Mucosa of descending colon (tissue), 3 donors: ENCODE data around the gene FANCC. TPM values are rescaled to one million over a fixed set of nuclear protein-coding genes. Genes with fewer than 3 reads are reported as not detected.

ENCODE experiments used
- ATAC-seq: fragments of 200-7000 bp; cut with Tn5 transposase; one replicate; pipeline ENCODE4 v1.9.1; 2020; ENCODE audit warnings: mild to moderate bottlenecking, moderate library complexity
- DNase-seq, 3 donors: peaks; one replicate each; pipeline ENCODE4 v3.0.0-alpha.2; 2020
- H3K36me3 ChIP-seq: fragments of 200-600 bp; one replicate; pipeline ENCODE4 v1.8.0; 2021; ENCODE audit warnings: low read depth, mild to moderate bottlenecking
- H3K4me1 ChIP-seq: fragments of 200-600 bp; one replicate; pipeline ENCODE4 v1.8.0; 2021; ENCODE audit warnings: low read depth, mild to moderate bottlenecking
- H3K4me3 ChIP-seq: fragments of 200-600 bp; one replicate; pipeline ENCODE4 v1.8.0; 2021; ENCODE audit warnings: mild to moderate bottlenecking
- H3K9me3 ChIP-seq: fragments of 200-600 bp; one replicate; pipeline ENCODE4 v1.8.0; 2021; ENCODE audit warnings: mild to moderate bottlenecking
- intact Hi-C, 2 donors: fragments of 100-400 bp; cut with DNase I in 1 of 2; cut with micrococcal nuclease in 1 of 2; formaldehyde crosslinking; loops; one replicate each; pipeline versions ENCODE4 v1.11.0 to v1.11.1; 2022; cut with DNase I, micrococcal nuclease
- total RNA-seq, 3 donors: library from RNA; stranded (reverse); fragmentation: NEBNext Ultra II Directional in 2 of 3; extraction: Animal tissue kit (Norgen Biotek cat#: 25700) in 2 of 3; gene quantifications; one replicate each; pipeline versions ENCODE4 v1.2.1 to v1.2.4, GENCODE V29; 2021 to 2023
- TF ChIP-seq, protein P1 (sequence below): fragments of 200-600 bp; IDR thresholded peaks from one replicate; pipeline ENCODE4 v1.8.0; 2022; ENCODE audit warnings: antibody characterized with exemption, mild to moderate bottlenecking
- donor health status: DM: no; HTN: no; CAD: no; lungs with moderate emphysema.
- donor health status: DM: no; HTN: no; CAD: no.
- donor health status: DM: no; HTN: yes; CAD: no.

FANCC gene
- total RNA-seq, 3 donors from 2014 or later: 10.7 to 18.0 (median 14.2) TPM

DNA sequence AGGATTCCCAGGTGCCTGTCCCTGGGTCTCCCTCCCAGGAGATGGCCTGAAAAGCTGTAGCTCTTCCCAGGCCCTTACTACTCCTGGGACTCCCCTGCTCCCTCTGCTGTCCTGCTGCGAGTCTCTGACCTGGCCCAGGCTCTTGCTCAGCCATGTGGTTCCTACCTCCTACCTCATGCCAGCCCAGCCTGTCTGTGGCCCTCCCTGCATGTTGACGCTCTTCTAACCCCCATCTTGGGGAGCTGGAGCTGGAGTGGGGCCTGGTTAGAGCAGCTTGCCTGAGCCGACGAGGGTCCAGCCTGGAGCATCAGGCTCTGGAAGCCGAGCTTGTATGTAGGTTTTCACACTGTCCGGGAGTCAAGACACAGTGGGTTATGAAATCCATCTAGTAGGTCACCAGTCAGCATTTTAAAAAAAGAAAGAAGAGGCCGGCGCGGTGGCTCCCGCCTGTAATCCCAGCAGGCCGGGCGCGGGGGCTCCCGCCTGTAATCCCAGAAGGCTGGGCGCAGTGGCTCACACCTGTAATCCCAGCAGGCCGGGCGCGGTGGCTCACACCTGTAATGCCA, 244.4 kb downstream of the FANCC start:
- H3K9me3 ChIP-seq: no peaks in the 10 kb centered on the region
- no peaks in the 10 kb centered on the region for H3K36me3 ChIP-seq
- intact Hi-C loops: no loop called here
- ATAC-seq: peak; percentile 28
- TF ChIP-seq, protein P1, sequence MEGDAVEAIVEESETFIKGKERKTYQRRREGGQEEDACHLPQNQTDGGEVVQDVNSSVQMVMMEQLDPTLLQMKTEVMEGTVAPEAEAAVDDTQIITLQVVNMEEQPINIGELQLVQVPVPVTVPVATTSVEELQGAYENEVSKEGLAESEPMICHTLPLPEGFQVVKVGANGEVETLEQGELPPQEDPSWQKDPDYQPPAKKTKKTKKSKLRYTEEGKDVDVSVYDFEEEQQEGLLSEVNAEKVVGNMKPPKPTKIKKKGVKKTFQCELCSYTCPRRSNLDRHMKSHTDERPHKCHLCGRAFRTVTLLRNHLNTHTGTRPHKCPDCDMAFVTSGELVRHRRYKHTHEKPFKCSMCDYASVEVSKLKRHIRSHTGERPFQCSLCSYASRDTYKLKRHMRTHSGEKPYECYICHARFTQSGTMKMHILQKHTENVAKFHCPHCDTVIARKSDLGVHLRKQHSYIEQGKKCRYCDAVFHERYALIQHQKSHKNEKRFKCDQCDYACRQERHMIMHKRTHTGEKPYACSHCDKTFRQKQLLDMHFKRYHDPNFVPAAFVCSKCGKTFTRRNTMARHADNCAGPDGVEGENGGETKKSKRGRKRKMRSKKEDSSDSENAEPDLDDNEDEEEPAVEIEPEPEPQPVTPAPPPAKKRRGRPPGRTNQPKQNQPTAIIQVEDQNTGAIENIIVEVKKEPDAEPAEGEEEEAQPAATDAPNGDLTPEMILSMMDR: no peak
- peaks cover 38% of the 10 kb centered on the region for H3K4me1 ChIP-seq
- DNase-seq: peak in 1 of 3 donors; percentile 28
- H3K4me3 ChIP-seq: no peak overlapping the region

GRCh38 chr9:95071925-95072324, 245.6 kb downstream of the FANCC start:
- DNase-seq (peak in 1 of 3 donors; percentile 0), ATAC-seq (no peak)
- Histone ChIP-seq H3K9me3 (no peaks in the 10 kb centered on the region), H3K4me1 (peaks cover 32% of the 10 kb centered on the region), H3K36me3 (no peaks in the 10 kb centered on the region), H3K4me3 (no peak overlapping the region)
- TF ChIP-seq, protein P1: no peak
- intact Hi-C loops: no loop called here

DNA sequence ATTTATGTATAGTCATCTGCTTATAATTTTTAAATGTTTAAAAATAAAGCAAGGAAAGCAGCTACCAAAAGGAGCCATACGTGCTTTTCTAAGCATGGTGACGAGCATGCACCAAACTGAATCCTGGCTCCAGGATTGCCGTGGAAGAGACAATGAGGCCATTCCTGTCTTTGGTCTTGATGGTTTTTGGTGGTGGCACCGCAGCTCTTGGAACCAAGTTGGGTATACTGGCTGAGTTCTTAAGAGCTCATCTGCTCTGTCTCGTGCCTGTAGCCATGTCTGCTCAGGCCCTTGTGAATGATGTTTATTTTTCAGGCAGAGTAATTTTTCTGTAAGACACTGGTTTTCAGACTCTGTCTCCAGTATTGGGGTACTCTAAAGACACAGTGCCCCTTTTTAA, 246.1 kb downstream of the FANCC start:
- intact Hi-C loops: no loop called here
- TF ChIP-seq, protein P1: no peak

DNA sequence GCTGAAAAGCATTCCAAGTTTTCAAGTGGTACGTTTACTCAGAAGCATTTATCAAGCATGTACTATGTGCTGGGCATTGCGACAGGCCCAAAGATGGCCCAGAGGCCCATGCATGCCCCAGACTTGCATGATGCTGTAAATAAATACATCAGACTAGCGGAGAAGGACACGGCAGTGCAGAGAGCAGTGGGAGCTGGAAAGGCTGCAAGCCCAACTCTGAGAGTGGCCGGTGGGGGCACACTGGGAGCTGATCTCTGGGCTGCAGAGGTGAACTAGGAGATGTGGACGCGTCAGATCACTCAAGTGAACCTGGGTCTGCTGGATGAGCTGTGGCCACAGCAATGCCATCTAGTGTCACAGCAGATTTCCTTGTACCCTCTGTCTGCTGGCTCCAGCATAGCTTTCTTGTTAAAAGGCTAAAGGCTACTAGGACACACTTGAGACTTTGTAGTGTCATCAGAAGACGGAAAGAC, 246.9 kb downstream of the FANCC start:
- Histone ChIP-seq H3K36me3 (no peaks in the 10 kb centered on the region), H3K4me3 (no peak overlapping the region), H3K9me3 (no peaks in the 10 kb centered on the region), H3K4me1 (peaks cover 26% of the 10 kb centered on the region)
- TF ChIP-seq, protein P1: no peak
- intact Hi-C loops: no loop called here
- DNase-seq (peak in 1 of 3 donors; percentile 9), ATAC-seq (no peak)

More for the DNA sequence above, 246.1 kb downstream of the FANCC start:
- DNase-seq: peak in 1 of 3 donors; percentile 0
- Histone ChIP-seq H3K4me3 (no peak overlapping the region), H3K9me3 (no peaks in the 10 kb centered on the region), H3K36me3 (no peaks in the 10 kb centered on the region), H3K4me1 (peaks cover 28% of the 10 kb centered on the region)
- no peak for ATAC-seq

DNA sequence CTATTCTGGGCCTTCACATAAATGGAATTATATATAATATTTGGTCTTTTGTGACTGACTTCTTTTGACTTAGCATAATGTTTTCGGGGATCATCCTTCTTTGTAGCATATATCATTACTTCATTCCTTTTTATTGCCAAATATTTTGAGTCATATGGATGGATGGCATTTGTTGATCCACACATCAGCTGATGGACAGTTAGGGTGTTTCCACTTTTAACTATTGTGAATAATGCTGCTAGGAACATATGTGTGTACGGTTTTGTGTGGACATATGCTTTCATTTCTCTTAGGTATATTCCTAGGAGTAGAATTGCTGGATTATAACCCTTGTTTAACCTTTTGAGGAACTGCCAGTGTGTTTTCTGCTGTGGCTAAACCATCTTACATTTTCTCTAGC, 249.6 kb downstream of the FANCC start:
- Histone ChIP-seq H3K4me3 (no peak overlapping the region), H3K36me3 (no peaks in the 10 kb centered on the region), H3K4me1 (peaks cover 9% of the 10 kb centered on the region), H3K9me3 (no peaks in the 10 kb centered on the region)
- TF ChIP-seq, protein P1: no peak
- no peak for ATAC-seq
- DNase-seq: no peak
- intact Hi-C loops: no loop called here

DNA sequence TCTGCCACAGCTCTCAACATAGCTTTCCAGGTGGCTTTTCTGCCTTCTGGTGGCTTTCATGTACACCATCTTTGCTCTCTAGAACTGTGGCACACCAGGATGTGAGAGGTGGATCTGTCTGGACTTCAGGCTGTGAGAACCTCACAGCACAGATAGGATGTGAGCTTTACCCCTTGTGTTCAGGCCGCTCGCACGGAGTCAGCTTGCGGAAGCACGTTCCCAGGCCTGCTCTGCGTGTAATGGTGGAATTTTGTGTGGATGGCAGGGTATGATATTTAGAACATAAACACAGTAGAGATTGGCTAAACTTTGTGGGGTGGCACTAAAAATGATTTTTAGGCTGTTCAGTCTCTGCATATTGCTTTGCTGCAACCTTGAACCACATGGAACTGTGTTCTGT, 250.5 kb downstream of the FANCC start:
- TF ChIP-seq, protein P1: no peak
- peak in 1 of 3 donors; percentile 1 for DNase-seq
- Histone ChIP-seq H3K4me3 (no peak overlapping the region), H3K4me1 (peaks cover 3% of the 10 kb centered on the region), H3K36me3 (no peaks in the 10 kb centered on the region), H3K9me3 (no peaks in the 10 kb centered on the region)
- no peak for ATAC-seq
- intact Hi-C loops: no loop called here
